ENCODE data around the gene LRRC8E. TPM values are rescaled to one million over a fixed set of nuclear protein-coding genes. Genes with fewer than 3 reads are reported as not detected.

Gene LRRC8E
- total and polyA plus RNA-seq, 2 of the 8 experiments (the other 6 are each of a cell fraction or from before 2014, with no cell fraction given) = 2.7 to 2.9 TPM

DNA sequence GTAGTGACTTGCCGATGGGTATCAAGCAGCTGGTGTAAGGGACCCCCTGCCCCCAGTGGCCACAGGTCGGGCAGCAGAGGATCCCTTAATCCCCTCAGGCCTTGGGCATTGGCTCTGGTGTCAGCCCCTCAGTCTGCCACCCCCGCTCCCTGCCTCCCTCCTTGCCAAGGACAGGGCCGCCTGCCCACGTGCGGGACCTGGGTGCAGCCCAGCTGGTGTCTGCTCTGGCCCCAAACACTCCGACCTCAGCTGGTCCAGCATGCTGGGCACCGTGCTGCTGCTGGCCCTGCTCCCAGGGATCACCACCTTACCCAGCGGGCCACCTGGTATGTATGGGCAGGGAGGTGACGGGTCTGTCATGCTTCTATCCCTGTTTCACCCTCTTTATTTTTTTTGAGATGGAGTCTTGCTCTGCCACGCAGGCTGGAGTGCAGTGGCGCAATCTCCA, 26.3 kb downstream of the LRRC8E start, which contains the start of gene TGFBR3L:
TGFBR3L (plus strand) TSS at position 233 of the 448 bp plus-strand sequence.
- Histone ChIP-seq H2BK120ac (replicated peaks; ENCODE audit: low read depth, low read length) (no peak within 1 kb of the TSS), H3K23ac (ENCODE audit: insufficient read length) (no peak within 1 kb of the TSS), H3K4ac (replicated peaks; ENCODE audit: insufficient read length, low read depth, low read length) (no peak within 1 kb of the TSS), H2BK5ac (ENCODE audit: low read depth, low read length) (no peak within 1 kb of the TSS), H3K79me2 (ENCODE audit: control insufficient read depth in 1 of 2, insufficient read depth in 2 of 2, low read length in 2 of 2) (no peaks in the 10 kb centered on the region), H3K27me3 (replicated peaks in 1 of 4; ENCODE audit: control insufficient read depth in 3 of 4, extremely low read depth in 1 of 4, insufficient read depth in 3 of 4, low read length in 3 of 4) (peaks cover 17 to 45% (median 39%) of the 10 kb centered on the region in 4 experiments; a peak in 6 of 7 replicates), H2AK5ac (ENCODE audit: low read depth, low read length) (0 out of 2 replicates have a peak within 1 kb of the TSS, but pooled peaks have one; percentile 11), H3K4me2 (ENCODE audit: insufficient read depth in 1 of 2, low read depth in 2 of 2, low read length in 2 of 2) (peak within 1 kb of the TSS; percentile 86 to 94; a peak in 3 of 4 replicates), H2BK12ac (ENCODE audit: low read depth, low read length) (no peak within 1 kb of the TSS), H3K79me1 (ENCODE audit: low read depth, low read length) (no peaks in the 10 kb centered on the region), H3K4me3 (ENCODE audit: extremely low read depth in 1 of 4, insufficient read depth in 2 of 4, low read depth in 3 of 4, low read length in 4 of 4) (peak within 1 kb of the TSS in 3 of 4 experiments; percentile 29 to 64 (median 38); a peak in 2 of 8 replicates), H2BK20ac (ENCODE audit: low read length) (no peak within 1 kb of the TSS), H3K9ac (replicated peaks in 1 of 4; ENCODE audit: extremely low read depth in 1 of 4, low read depth in 3 of 4, low read length in 3 of 4) (no peak within 1 kb of the TSS), H4K8ac (ENCODE audit: extremely low read depth, insufficient read depth, low read length) (no peak within 1 kb of the TSS), H4K91ac (replicated peaks; ENCODE audit: insufficient read length, low read length) (peak within 1 kb of the TSS; percentile 3), H4K20me1 (replicated peaks in 1 of 2; ENCODE audit: control insufficient read depth in 1 of 2, insufficient read depth in 2 of 2, low read length in 2 of 2) (peaks cover 2 to 8% of the 10 kb centered on the region in 2 experiments), H3K36me3 (ENCODE audit: control insufficient read depth in 2 of 4, insufficient read depth in 4 of 4, low read length in 3 of 4) (peaks cover 5 to 30% (median 16%) of the 10 kb centered on the region in 4 experiments; a peak in 4 of 8 replicates), H3K56ac (replicated peaks; ENCODE audit: insufficient read length, low read depth, low read length) (no peak within 1 kb of the TSS), H3K14ac (ENCODE audit: insufficient read length) (no peak within 1 kb of the TSS), H3K18ac (ENCODE audit: extremely low read depth, low read length) (no peak within 1 kb of the TSS; the same call in 1 of the 2 replicates), H3K27ac (ENCODE audit: low read depth, low read length) (no peak within 1 kb of the TSS), H2AFZ (ENCODE audit: low read length) (no peak within 1 kb of the TSS), H3K4me1 (replicated peaks in 1 of 4; ENCODE audit: control insufficient read depth in 3 of 4, insufficient read depth in 4 of 4, low read length in 3 of 4) (peaks cover 0 to 11% (median 8%) of the 10 kb centered on the region in 4 experiments; a peak in 5 of 7 replicates), H4K5ac (ENCODE audit: insufficient read length, low read depth, low read length) (no peak within 1 kb of the TSS), H3K23me2 (ENCODE audit: low read depth, low read length) (peaks cover 13% of the 10 kb centered on the region; the same call in 1 of the 2 replicates), H2BK15ac (ENCODE audit: low read length) (no peak within 1 kb of the TSS), H3K9me3 (ENCODE audit: insufficient read depth in 2 of 2, low read depth in 1 of 2, low read length in 1 of 2) (no peaks in the 10 kb centered on the region)
- no peak for FAIRE-seq
- POLR2A ChIA-PET (ENCODE audit: partially characterized antibody) = interaction anchor here (0.8 to 10.6 kb wide), 8 partner anchors 12 to 155 kb away, joined by 3 to 106 read pairs (median 8); partner anchors contain the start of genes CTXN1, MAP2K7 and TIMM44
- WGBS, 2 experiments (ENCODE audit: extremely low coverage in 1 of 2, insufficient coverage in 1 of 2, insufficient read length in 1 of 2, insufficient replicate concordance in 2 of 2, low coverage in 1 of 2, low lambda C conversion rate in 2 of 2, missing lambda C conversion rate in 1 of 2) = 92% methylated on average over 12 of the region's 12 CpGs; no CpG with 5 or more reads in 1 of the 2 experiments
- DNase-seq (ENCODE audit: low read depth in 1 of 2, low spot score in 2 of 2) = no peak
- CTCF ChIA-PET (ENCODE audit: partially characterized antibody) = interaction anchor here (1.0 to 9.0 kb wide), 8 partner anchors 11 to 62 kb away, joined by 3 to 112 read pairs (median 4); partner anchors contain the start of gene MAP2K7
- no peak for TF ChIP-seq GABPA (IDR thresholded peaks at IDR 0.05; ENCODE audit: borderline replicate concordance, insufficient read depth, low read length)
- no peak for TF ChIP-seq HDAC6 (IDR thresholded peaks at IDR 0.05; ENCODE audit: low read depth, low read length)
- TF ChIP-seq EP300 (IDR thresholded peaks at IDR 0.05; ENCODE audit: borderline replicate concordance in 1 of 2, low read depth in 2 of 2, low read length in 2 of 2) = no peak
- TF ChIP-seq EGR1 (IDR thresholded peaks at IDR 0.05; ENCODE audit: borderline replicate concordance, low read depth, low read length) = no peak
- TF ChIP-seq CEBPB (IDR thresholded peaks at IDR 0.05; ENCODE audit: low read depth, low read length) = no peak
- TF ChIP-seq, protein P1, sequence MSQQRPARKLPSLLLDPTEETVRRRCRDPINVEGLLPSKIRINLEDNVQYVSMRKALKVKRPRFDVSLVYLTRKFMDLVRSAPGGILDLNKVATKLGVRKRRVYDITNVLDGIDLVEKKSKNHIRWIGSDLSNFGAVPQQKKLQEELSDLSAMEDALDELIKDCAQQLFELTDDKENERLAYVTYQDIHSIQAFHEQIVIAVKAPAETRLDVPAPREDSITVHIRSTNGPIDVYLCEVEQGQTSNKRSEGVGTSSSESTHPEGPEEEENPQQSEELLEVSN (IDR thresholded peaks at IDR 0.05) = no peak
- no peak for TF ChIP-seq EZH2 (IDR thresholded peaks at IDR 0.05; ENCODE audit: low read depth, low read length, severe bottlenecking)
- no peak for TF ChIP-seq POU5F1 (IDR thresholded peaks at IDR 0.05; ENCODE audit: low read depth, low read length)
- no peak for TF ChIP-seq TAF7 (optimal IDR thresholded peaks at IDR 0.05; ENCODE audit: borderline replicate concordance, low read depth, low read length)
- no peak for TF ChIP-seq NANOG (IDR thresholded peaks at IDR 0.05; ENCODE audit: insufficient read depth, low read depth, low read length, poor library complexity, severe bottlenecking)
- no peak for TF ChIP-seq SAP30 (IDR thresholded peaks at IDR 0.05; ENCODE audit: insufficient read depth, insufficient replicate concordance, low read length)

Measured in H1 (cell line).